Fibroblast of lung (primary cell): Measurements from ENCODE around the gene ULK2. TPM values are rescaled to one million over a fixed set of nuclear protein-coding genes. Genes with fewer than 3 reads are reported as not detected.

Experiments
- DNase-seq, 2 donors: peaks; one replicate each; pipeline versions ENCODE4 v3.0.0 to v3.0.0-alpha.2; 2010; ENCODE audit warnings: low read depth in 2 of 2
- H2AFZ ChIP-seq: 2 replicates; pipeline ENCODE4 v1.5.1; 2012; ENCODE audit warnings: low read length, control low read depth, inconsistent platforms
- H3K27ac ChIP-seq: 2 replicates; pipeline ENCODE4 v1.5.1; 2011; ENCODE audit warnings: low read length, control low read depth; ENCODE audit not compliant: insufficient read depth
- H3K27me3 ChIP-seq: 2 replicates; pipeline ENCODE4 v1.5.1; 2011; ENCODE audit warnings: mild to moderate bottlenecking, low read length; ENCODE audit not compliant: control insufficient read depth, insufficient read depth
- H3K36me3 ChIP-seq: 2 replicates; pipeline ENCODE4 v1.5.1; 2011; ENCODE audit warnings: low read length; ENCODE audit not compliant: control insufficient read depth, insufficient read depth
- H3K4me1 ChIP-seq: 2 replicates; pipeline ENCODE4 v1.5.1; 2011; ENCODE audit warnings: low read length; ENCODE audit not compliant: control insufficient read depth, insufficient read depth; ENCODE audit errors: extremely low read depth
- H3K4me2 ChIP-seq: 2 replicates; pipeline ENCODE4 v1.5.1; 2011; ENCODE audit warnings: low read length, control low read depth; ENCODE audit not compliant: insufficient read depth; ENCODE audit errors: extremely low read depth
- H3K4me3 ChIP-seq, 4 experiments: fragments of 200-600 bp in 1 of 4; sonication (generic) in 1 of 4; replicated peaks in 1 of 4; 2 replicates each; pipeline ENCODE4 v1.5.1; 2011 to 2016; ENCODE audit warnings: low read length in 4 of 4, low read depth in 3 of 4, mild to moderate bottlenecking in 3 of 4, control low read depth in 2 of 4, inconsistent platforms in 1 of 4, mixed read lengths in 1 of 4; ENCODE audit not compliant: insufficient read depth in 1 of 4; ENCODE audit errors: control extremely low read depth in 1 of 4
- H3K79me2 ChIP-seq: 2 replicates; pipeline ENCODE4 v1.5.1; 2012; ENCODE audit warnings: mild to moderate bottlenecking, low read length, inconsistent platforms; ENCODE audit not compliant: control insufficient read depth, insufficient read depth
- H3K9ac ChIP-seq: 2 replicates; pipeline ENCODE4 v1.5.1; 2011; ENCODE audit warnings: mild to moderate bottlenecking, low read length, control low read depth; ENCODE audit not compliant: insufficient read depth
- H3K9me3 ChIP-seq: 2 replicates; pipeline ENCODE4 v1.5.1; 2012; ENCODE audit warnings: low read depth, low read length; ENCODE audit not compliant: control insufficient read depth, insufficient read depth
- H4K20me1 ChIP-seq: 2 replicates; pipeline ENCODE4 v1.5.1; 2011; ENCODE audit warnings: low read length; ENCODE audit not compliant: control insufficient read depth, insufficient read depth; ENCODE audit errors: extremely low read depth
- EZH2 ChIP-seq: IDR thresholded peaks from 2 replicates; pipeline ENCODE4 v1.5.1; 2012; ENCODE audit warnings: low read length, control low read depth, mild to moderate bottlenecking; ENCODE audit errors: missing control alignments
- polyA plus RNA-seq, 2 donors: library from polyadenylated mRNA; depleted of rRNA in 1 of 2; stranded (reverse) in 1 of 2; unstranded in 1 of 2; fragments of >200 nt; gene quantifications; 2 replicates each; pipeline ENCODE4 v1.2.1, GENCODE V29; 2011 to 2012; ENCODE audit warnings: missing spikeins in 1 of 2
- total RNA-seq: library from RNA; depleted of rRNA; stranded (reverse); fragments of >200 nt; gene quantifications from 2 replicates; pipeline ENCODE4 v1.2.1, GENCODE V29; 2014
- TF ChIP-seq, protein P1 (sequence below), 2 donors: IDR thresholded peaks in 1 of 2; conservative IDR thresholded peaks in 1 of 2; 1 replicate in 1 of 2; 2 replicates in 1 of 2; pipeline ENCODE4 v1.5.1; 2011 to 2012; ENCODE audit warnings: low read length in 2 of 2, control low read depth in 1 of 2, inconsistent platforms in 1 of 2, low read depth in 1 of 2, mild to moderate bottlenecking in 1 of 2

Gene ULK2
- total and polyA plus RNA-seq, 2 donors (not counting 1 experiment from before 2014, with no cell fraction given) = 20.0 to 46.1 TPM

DNA sequence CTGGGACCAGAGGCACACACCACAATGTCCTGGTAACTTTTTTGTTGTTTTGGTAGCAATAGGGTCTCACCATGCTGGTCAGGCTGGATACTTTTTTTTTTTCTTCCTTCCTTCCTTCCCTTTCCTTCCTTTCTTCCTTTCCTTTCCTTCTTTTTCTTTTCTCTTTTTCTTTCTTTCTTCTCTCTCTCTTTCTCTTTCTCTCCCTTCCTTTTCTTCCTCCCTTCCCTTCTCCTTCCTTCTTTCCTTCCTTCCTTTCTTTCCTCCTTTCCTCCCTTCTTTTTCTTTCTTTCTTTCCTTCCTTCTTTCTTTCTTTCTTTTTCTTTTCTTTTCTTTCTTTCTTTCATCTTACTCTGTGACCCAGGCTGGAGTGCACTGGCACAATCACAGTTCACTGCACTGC lies 18.4 kb upstream of the ULK2 start:
- no peak for DNase-seq
- Histone ChIP-seq H3K27me3 (no peaks in the 10 kb centered on the region), H3K9me3 (no peaks in the 10 kb centered on the region), H3K4me1 (no peaks in the 10 kb centered on the region), H3K79me2 (no peaks in the 10 kb centered on the region), H3K4me2 (no peak overlapping the region), H3K27ac (no peak overlapping the region), H2AFZ (no peak overlapping the region), H3K9ac (no peak overlapping the region), H4K20me1 (no peaks in the 10 kb centered on the region), H3K36me3 (no peaks in the 10 kb centered on the region), H3K4me3 (no peak overlapping the region)
- TF ChIP-seq EZH2 = no peak
- TF ChIP-seq, protein P1, sequence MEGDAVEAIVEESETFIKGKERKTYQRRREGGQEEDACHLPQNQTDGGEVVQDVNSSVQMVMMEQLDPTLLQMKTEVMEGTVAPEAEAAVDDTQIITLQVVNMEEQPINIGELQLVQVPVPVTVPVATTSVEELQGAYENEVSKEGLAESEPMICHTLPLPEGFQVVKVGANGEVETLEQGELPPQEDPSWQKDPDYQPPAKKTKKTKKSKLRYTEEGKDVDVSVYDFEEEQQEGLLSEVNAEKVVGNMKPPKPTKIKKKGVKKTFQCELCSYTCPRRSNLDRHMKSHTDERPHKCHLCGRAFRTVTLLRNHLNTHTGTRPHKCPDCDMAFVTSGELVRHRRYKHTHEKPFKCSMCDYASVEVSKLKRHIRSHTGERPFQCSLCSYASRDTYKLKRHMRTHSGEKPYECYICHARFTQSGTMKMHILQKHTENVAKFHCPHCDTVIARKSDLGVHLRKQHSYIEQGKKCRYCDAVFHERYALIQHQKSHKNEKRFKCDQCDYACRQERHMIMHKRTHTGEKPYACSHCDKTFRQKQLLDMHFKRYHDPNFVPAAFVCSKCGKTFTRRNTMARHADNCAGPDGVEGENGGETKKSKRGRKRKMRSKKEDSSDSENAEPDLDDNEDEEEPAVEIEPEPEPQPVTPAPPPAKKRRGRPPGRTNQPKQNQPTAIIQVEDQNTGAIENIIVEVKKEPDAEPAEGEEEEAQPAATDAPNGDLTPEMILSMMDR (conservative IDR thresholded peaks at IDR 0.05 in 1 of 2, IDR thresholded peaks at IDR 0.05 in 1 of 2; ENCODE audit: low read depth in 1 of 2, low read length in 2 of 2) = no peak

GRCh38 chr17:19883537-19884215 lies 15.9 kb upstream of the ULK2 start:
- Histone ChIP-seq H2AFZ (no peak overlapping the region), H3K9me3 (no peaks in the 10 kb centered on the region), H3K79me2 (no peaks in the 10 kb centered on the region), H3K9ac (no peak overlapping the region), H3K4me2 (no peak overlapping the region), H3K4me3 (no peak overlapping the region), H4K20me1 (no peaks in the 10 kb centered on the region), H3K27me3 (peaks cover under 1% of the 10 kb centered on the region), H3K36me3 (no peaks in the 10 kb centered on the region), H3K4me1 (no peaks in the 10 kb centered on the region), H3K27ac (no peak overlapping the region)
- no peak for TF ChIP-seq EZH2
- TF ChIP-seq, protein P1 (conservative IDR thresholded peaks at IDR 0.05 in 1 of 2, IDR thresholded peaks at IDR 0.05 in 1 of 2; ENCODE audit: low read depth in 1 of 2, low read length in 2 of 2) = no peak
- DNase-seq = peak in 1 of 2 donors; percentile 58

GRCh38 chr17:19880393-19880792 lies 12.7 kb upstream of the ULK2 start:
- no peak overlapping the region for H3K9ac ChIP-seq
- H4K20me1 ChIP-seq = no peaks in the 10 kb centered on the region
- peaks cover 14% of the 10 kb centered on the region for H3K27me3 ChIP-seq
- no peak overlapping the region for H2AFZ ChIP-seq
- H3K79me2 ChIP-seq = no peaks in the 10 kb centered on the region
- H3K4me1 ChIP-seq = no peaks in the 10 kb centered on the region
- no peak overlapping the region for H3K4me2 ChIP-seq
- DNase-seq = no peak
- TF ChIP-seq, protein P1 (conservative IDR thresholded peaks at IDR 0.05 in 1 of 2, IDR thresholded peaks at IDR 0.05 in 1 of 2; ENCODE audit: low read depth in 1 of 2, low read length in 2 of 2) = no peak
- no peak for TF ChIP-seq EZH2
- no peaks in the 10 kb centered on the region for H3K36me3 ChIP-seq
- H3K4me3 ChIP-seq = no peak overlapping the region
- H3K9me3 ChIP-seq = no peaks in the 10 kb centered on the region
- no peak overlapping the region for H3K27ac ChIP-seq
